K562 (cell line): Measurements from ENCODE around the gene KIAA0513. TPM values are rescaled to one million over a fixed set of nuclear protein-coding genes. Genes with fewer than 3 reads are reported as not detected.

ENCODE experiments used
- ATAC-seq: fragments of 200-7000 bp; cut with Tn5 transposase; 3 replicates; pipeline ENCODE4 v1.9.1; 2020; ENCODE audit warnings: moderate library complexity
- BruUV-seq: library from RNA; stranded (reverse); fragments of 400-500 nt; replicated peaks from 2 replicates; lab custom pipeline; 2021; lab: Mats Ljungman, UMichigan
- CTCF ChIA-PET: fragments of 300-600 bp; formaldehyde crosslinking; extraction: SDS; loops from one replicate; lab custom pipeline; 2021; ENCODE audit warnings: low intra/inter-chr PET ratio; lab: Yijun Ruan, JAX
- POLR2A ChIA-PET: fragments of 300-600, 350-650 bp; sonication (Branson Sonifier 250); formaldehyde crosslinking; extraction: SDS; loops from one replicate; lab custom pipeline; 2021; ENCODE audit warnings: antibody characterized with exemption, inconsistent platforms; lab: Yijun Ruan, JAX
- DNase-seq, 4 experiments: peaks; one replicate each; pipeline versions ENCODE4 v3.0.0 to v3.0.0-alpha.2; 2011 to 2018; ENCODE audit warnings: low spot score in 3 of 4, mixed read lengths in 3 of 4; ENCODE audit errors: extremely low read depth in 1 of 4
- FAIRE-seq: peaks from 2 replicates; lab custom pipeline; 2011; peaks lifted over from hg19 to GRCh38; lab: Jason Lieb, UNC
- H2AFZ ChIP-seq: 2 replicates; pipeline ENCODE4 v1.6.0; 2011; ENCODE audit warnings: low read depth, low read length, control low read depth, inconsistent platforms
- H3K27ac ChIP-seq: fragments of 200-600 bp; 3 replicates; pipeline ENCODE4 v1.8.0; 2011; ENCODE audit warnings: low read depth, mild to moderate bottlenecking, control low read depth, inconsistent platforms, low read length, moderate library complexity, mixed read lengths; ENCODE audit errors: extremely low read depth
- H3K27me3 ChIP-seq, 2 experiments: fragments of 300-600 bp in 1 of 2; 2 replicates in 1 of 2; 3 replicates in 1 of 2; pipeline versions ENCODE4 v1.6.0 to v1.8.0; 2011; ENCODE audit warnings: inconsistent platforms in 2 of 2, low read length in 2 of 2, mild to moderate bottlenecking in 1 of 2, mixed read lengths in 1 of 2, moderate library complexity in 1 of 2; ENCODE audit not compliant: control insufficient read depth in 2 of 2, insufficient read depth in 2 of 2
- H3K36me3 ChIP-seq: fragments of 300-600 bp; 3 replicates; pipeline ENCODE4 v1.8.0; 2011; ENCODE audit warnings: mild to moderate bottlenecking, low read length, inconsistent platforms; ENCODE audit not compliant: control insufficient read depth, insufficient read depth
- H3K4me1 ChIP-seq, 2 experiments: fragments of 200-600 bp in 1 of 2; replicated peaks in 1 of 2; 2 replicates in 1 of 2; 3 replicates in 1 of 2; pipeline versions ENCODE4 v1.5.1 to v1.8.0; 2011; ENCODE audit warnings: inconsistent platforms in 2 of 2, low read length in 2 of 2, mild to moderate bottlenecking in 1 of 2, mixed read lengths in 1 of 2, moderate library complexity in 1 of 2; ENCODE audit not compliant: control insufficient read depth in 2 of 2, insufficient read depth in 2 of 2
- H3K4me2 ChIP-seq: 2 replicates; pipeline ENCODE4 v1.6.1; 2011; ENCODE audit warnings: low read length, control low read depth, inconsistent platforms, mixed read lengths; ENCODE audit not compliant: insufficient read depth
- H3K4me3 ChIP-seq: fragments of 200-600 bp; sonication (generic), shearing (Covaris generic); 2 replicates; pipeline ENCODE4 v1.5.1; 2016; ENCODE audit warnings: control low read depth, inconsistent platforms
- H3K79me2 ChIP-seq: fragments of 200-600 bp; 3 replicates; pipeline ENCODE4 v1.8.0; 2011; ENCODE audit warnings: low read length, inconsistent platforms; ENCODE audit not compliant: control insufficient read depth, insufficient read depth
- H3K9ac ChIP-seq, 2 experiments: 2 replicates each; pipeline versions ENCODE4 v1.6.0 to v1.6.1; 2011; ENCODE audit warnings: low read depth in 2 of 2, low read length in 2 of 2, control low read depth in 1 of 2, inconsistent platforms in 1 of 2, mild to moderate bottlenecking in 1 of 2, mixed read lengths in 1 of 2; ENCODE audit not compliant: insufficient read depth in 1 of 2
- H3K9me1 ChIP-seq: one replicate; pipeline ENCODE4 v1.6.0; 2011; ENCODE audit warnings: inconsistent platforms, mild to moderate bottlenecking, low read length, moderate library complexity; ENCODE audit not compliant: control insufficient read depth, insufficient read depth
- H3K9me3 ChIP-seq: replicated peaks from 2 replicates; pipeline ENCODE4 v1.5.1; 2011; ENCODE audit warnings: low read depth, low read length, inconsistent platforms; ENCODE audit not compliant: control insufficient read depth, insufficient read depth
- H4K20me1 ChIP-seq: replicated peaks from 2 replicates; pipeline ENCODE4 v1.6.1; 2011; ENCODE audit warnings: low read length, inconsistent platforms, mixed read lengths; ENCODE audit not compliant: control insufficient read depth, insufficient read depth
- ARHGAP35 ChIP-seq: fragments of 450-650 bp; IDR thresholded peaks from 2 replicates; pipeline ENCODE4 v1.6.1; 2018; ENCODE audit not compliant: partially characterized antibody
- MIER1 ChIP-seq: fragments of 450-650 bp; IDR thresholded peaks from 2 replicates; pipeline ENCODE4 v1.6.1; 2016; ENCODE audit warnings: antibody characterized with exemption, mild to moderate bottlenecking, low read depth
- MYNN ChIP-seq, 2 experiments: sonication (generic); formaldehyde crosslinking in 1 of 2; IDR thresholded peaks; 2 replicates each; pipeline versions ENCODE4 v1.5.0 to v1.6.1; 2016 to 2020; ENCODE audit warnings: antibody characterized with exemption in 1 of 2, missing genetic modification reagents in 1 of 2
- SMAD3 ChIP-seq: fragments of 450-650 bp; formaldehyde crosslinking; conservative IDR thresholded peaks from 2 replicates; pipeline ENCODE4 v1.4.0; 2020; ENCODE audit warnings: mild to moderate bottlenecking
- TRIM24 ChIP-seq, 2 experiments: fragments of 450-650 bp; IDR thresholded peaks; 2 replicates each; pipeline ENCODE4 v1.6.1; 2016
- ZFP30 ChIP-seq: fragments of 250-450 bp; sonication (Bioruptor Pico); IDR thresholded peaks from 2 replicates; pipeline ENCODE4 v1.8.0; 2022; ENCODE audit warnings: moderate library complexity, mild to moderate bottlenecking, inconsistent platforms, borderline replicate concordance
- WGBS: fragments of 100-300 bp; shearing (Covaris generic); methylation state at CpG from one replicate; pipeline ENCODE4 v1.1.6; 2016; ENCODE audit warnings: low coverage, mixed read lengths; ENCODE audit not compliant: insufficient coverage; ENCODE audit errors: missing lambda C conversion rate; 5-methylcytosine and 5-hydroxymethylcytosine counted together
- in situ Hi-C: fragments of 300-500 bp; cut with MboI; formaldehyde crosslinking; loops from 4 replicates; pipeline ENCODE4 v1.15.0; 2018; ENCODE audit warnings: inconsistent platforms, mixed read lengths
- intact Hi-C: fragments of 100-400 bp; cut with micrococcal nuclease; formaldehyde crosslinking; loops from 2 replicates; pipeline ENCODE4 v1.14.2; 2022
- polyA plus RNA-seq, 8 experiments: library from polyadenylated mRNA; depleted of rRNA in 4 of 8; stranded (reverse) in 5 of 8; unstranded in 3 of 8; fragments of >200 nt; fragmentation: Nextera tagmentation in 2 of 8; fragmentation: Illumina TruSeq in 1 of 8; extraction: Ambion mirVana in 2 of 8; extraction: Trizol in 1 of 8; gene quantifications; 2 replicates each; pipeline versions ENCODE4 v1.2.1 to v1.2.3, GENCODE V29; 2011 to 2014; ENCODE audit warnings: inconsistent platforms in 1 of 8, missing spikeins in 1 of 8
- total RNA-seq, 7 experiments: library from RNA; depleted of rRNA in 6 of 7; stranded (reverse); fragments of >200 nt in 6 of 7; fragmentation: Illumina TruSeq in 2 of 7; extraction: Trizol in 2 of 7; gene quantifications; 2 replicates each; pipeline versions ENCODE4 v1.2.1 to v1.2.3, GENCODE V29; 2011 to 2021; ENCODE audit warnings: low replicate concordance in 1 of 7
- TF ChIP-seq, protein P1 (sequence below): sonication (generic); formaldehyde crosslinking; IDR thresholded peaks from 2 replicates; pipeline ENCODE4 v1.8.0; 2023; ENCODE audit warnings: missing genetic modification reagents, mild to moderate bottlenecking, borderline replicate concordance
- TF ChIP-seq, protein P2 (sequence below), 2 experiments: IDR thresholded peaks in 1 of 2; conservative IDR thresholded peaks in 1 of 2; 2 replicates each; pipeline ENCODE4 v1.6.1; 2016; ENCODE audit warnings: low read depth in 2 of 2, mild to moderate bottlenecking in 1 of 2, missing compliant biosample characterization in 1 of 2, missing genetic modification characterization in 1 of 2, moderate library complexity in 1 of 2
- TF ChIP-seq, protein P3 (sequence below): IDR thresholded peaks from 2 replicates; pipeline ENCODE4 v1.6.1; 2014; ENCODE audit warnings: antibody characterized with exemption

Gene KIAA0513
- total and polyA plus RNA-seq, 9 of the 15 experiments (the other 6 are each of a cell fraction or from before 2014, with no cell fraction given): 0.18 to 13.7 (median 10.2) TPM

- intact Hi-C loops: no loop called here
- peaks cover 4% of the 10 kb centered on the region; the same call in 1 of the 2 replicates for H4K20me1 ChIP-seq
- no peaks in the 10 kb centered on the region for H3K79me2 ChIP-seq
- H3K36me3 ChIP-seq: no peaks in the 10 kb centered on the region
- peaks cover 0 to 8% of the 10 kb centered on the region in 2 experiments; a peak in 2 of 5 replicates for H3K4me1 ChIP-seq
- FAIRE-seq: no peak
- no TSS peak for BruUV-seq
- no peak overlapping the region for H3K4me2 ChIP-seq
- in situ Hi-C loops: loop anchor here (5.0 to 25.0 kb wide), 2 partner anchors 334 to 909 kb away; no protein-coding TSS in a partner anchor
- no peak overlapping the region for H3K9ac ChIP-seq
- H3K9me3 ChIP-seq: no peaks in the 10 kb centered on the region
- H3K27ac ChIP-seq: no peak overlapping the region
- no peak for ATAC-seq
- WGBS: 25% methylated on average over 23 of the region's 23 CpGs
- no peak overlapping the region for H3K4me3 ChIP-seq
- peaks cover 32 to 41% of the 10 kb centered on the region in 2 experiments; a peak in 4 of 5 replicates for H3K27me3 ChIP-seq
- CTCF ChIA-PET: no interaction called here
- POLR2A ChIA-PET: interaction anchor here (0.7 to 1.4 kb wide), 3 partner anchors 57 to 93 kb away, joined by 3 to 4 read pairs (median 3); partner anchors contain the start of gene ZDHHC7
- no peak overlapping the region for H2AFZ ChIP-seq
- DNase-seq: no peak
- H3K9me1 ChIP-seq: no peaks in the 10 kb centered on the region
- TF ChIP-seq, protein P1, sequence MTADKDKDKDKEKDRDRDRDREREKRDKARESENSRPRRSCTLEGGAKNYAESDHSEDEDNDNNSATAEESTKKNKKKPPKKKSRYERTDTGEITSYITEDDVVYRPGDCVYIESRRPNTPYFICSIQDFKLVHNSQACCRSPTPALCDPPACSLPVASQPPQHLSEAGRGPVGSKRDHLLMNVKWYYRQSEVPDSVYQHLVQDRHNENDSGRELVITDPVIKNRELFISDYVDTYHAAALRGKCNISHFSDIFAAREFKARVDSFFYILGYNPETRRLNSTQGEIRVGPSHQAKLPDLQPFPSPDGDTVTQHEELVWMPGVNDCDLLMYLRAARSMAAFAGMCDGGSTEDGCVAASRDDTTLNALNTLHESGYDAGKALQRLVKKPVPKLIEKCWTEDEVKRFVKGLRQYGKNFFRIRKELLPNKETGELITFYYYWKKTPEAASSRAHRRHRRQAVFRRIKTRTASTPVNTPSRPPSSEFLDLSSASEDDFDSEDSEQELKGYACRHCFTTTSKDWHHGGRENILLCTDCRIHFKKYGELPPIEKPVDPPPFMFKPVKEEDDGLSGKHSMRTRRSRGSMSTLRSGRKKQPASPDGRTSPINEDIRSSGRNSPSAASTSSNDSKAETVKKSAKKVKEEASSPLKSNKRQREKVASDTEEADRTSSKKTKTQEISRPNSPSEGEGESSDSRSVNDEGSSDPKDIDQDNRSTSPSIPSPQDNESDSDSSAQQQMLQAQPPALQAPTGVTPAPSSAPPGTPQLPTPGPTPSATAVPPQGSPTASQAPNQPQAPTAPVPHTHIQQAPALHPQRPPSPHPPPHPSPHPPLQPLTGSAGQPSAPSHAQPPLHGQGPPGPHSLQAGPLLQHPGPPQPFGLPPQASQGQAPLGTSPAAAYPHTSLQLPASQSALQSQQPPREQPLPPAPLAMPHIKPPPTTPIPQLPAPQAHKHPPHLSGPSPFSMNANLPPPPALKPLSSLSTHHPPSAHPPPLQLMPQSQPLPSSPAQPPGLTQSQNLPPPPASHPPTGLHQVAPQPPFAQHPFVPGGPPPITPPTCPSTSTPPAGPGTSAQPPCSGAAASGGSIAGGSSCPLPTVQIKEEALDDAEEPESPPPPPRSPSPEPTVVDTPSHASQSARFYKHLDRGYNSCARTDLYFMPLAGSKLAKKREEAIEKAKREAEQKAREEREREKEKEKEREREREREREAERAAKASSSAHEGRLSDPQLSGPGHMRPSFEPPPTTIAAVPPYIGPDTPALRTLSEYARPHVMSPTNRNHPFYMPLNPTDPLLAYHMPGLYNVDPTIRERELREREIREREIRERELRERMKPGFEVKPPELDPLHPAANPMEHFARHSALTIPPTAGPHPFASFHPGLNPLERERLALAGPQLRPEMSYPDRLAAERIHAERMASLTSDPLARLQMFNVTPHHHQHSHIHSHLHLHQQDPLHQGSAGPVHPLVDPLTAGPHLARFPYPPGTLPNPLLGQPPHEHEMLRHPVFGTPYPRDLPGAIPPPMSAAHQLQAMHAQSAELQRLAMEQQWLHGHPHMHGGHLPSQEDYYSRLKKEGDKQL (CRISPR knock-in tag): no peak
- TF ChIP-seq ARHGAP35 (no peak), TRIM24 (IDR thresholded peaks at IDR 0.05) (no peak), MYNN (IDR thresholded peaks at IDR 0.05) (no peak), MYNN (CRISPR knock-in tag; IDR thresholded peaks at IDR 0.05) (no peak), ZFP30 (CRISPR knock-in tag) (no peak), MIER1 (no peak), SMAD3 (CRISPR knock-in tag) (no peak)
- TF ChIP-seq, protein P2, sequence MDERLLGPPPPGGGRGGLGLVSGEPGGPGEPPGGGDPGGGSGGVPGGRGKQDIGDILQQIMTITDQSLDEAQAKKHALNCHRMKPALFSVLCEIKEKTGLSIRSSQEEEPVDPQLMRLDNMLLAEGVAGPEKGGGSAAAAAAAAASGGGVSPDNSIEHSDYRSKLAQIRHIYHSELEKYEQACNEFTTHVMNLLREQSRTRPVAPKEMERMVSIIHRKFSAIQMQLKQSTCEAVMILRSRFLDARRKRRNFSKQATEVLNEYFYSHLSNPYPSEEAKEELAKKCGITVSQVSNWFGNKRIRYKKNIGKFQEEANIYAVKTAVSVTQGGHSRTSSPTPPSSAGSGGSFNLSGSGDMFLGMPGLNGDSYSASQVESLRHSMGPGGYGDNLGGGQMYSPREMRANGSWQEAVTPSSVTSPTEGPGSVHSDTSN (CRISPR knock-in tag; IDR thresholded peaks at IDR 0.05; ENCODE audit: low read depth): no peak
- TF ChIP-seq, protein P2 (tag; conservative IDR thresholded peaks at IDR 0.05; ENCODE audit: low read depth): 0 out of 2 replicates have a peak, but pooled peaks have one; percentile 8
- TF ChIP-seq, protein P3, sequence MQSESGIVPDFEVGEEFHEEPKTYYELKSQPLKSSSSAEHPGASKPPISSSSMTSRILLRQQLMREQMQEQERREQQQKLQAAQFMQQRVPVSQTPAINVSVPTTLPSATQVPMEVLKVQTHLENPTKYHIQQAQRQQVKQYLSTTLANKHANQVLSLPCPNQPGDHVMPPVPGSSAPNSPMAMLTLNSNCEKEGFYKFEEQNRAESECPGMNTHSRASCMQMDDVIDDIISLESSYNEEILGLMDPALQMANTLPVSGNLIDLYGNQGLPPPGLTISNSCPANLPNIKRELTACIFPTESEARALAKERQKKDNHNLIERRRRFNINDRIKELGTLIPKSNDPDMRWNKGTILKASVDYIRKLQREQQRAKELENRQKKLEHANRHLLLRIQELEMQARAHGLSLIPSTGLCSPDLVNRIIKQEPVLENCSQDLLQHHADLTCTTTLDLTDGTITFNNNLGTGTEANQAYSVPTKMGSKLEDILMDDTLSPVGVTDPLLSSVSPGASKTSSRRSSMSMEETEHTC: no peak
Measured at GRCh38 chr16:85103114-85104079, 75.8 kb downstream of the KIAA0513 start.
